Stimulated activated CD8-positive, alpha-beta memory T cell treated with anti-CD3 and anti-CD28 coated beads, Interleukin-15, amount 100 ng/mL, for 24 hours (primary cell): ENCODE data around the gene ADAMTSL5.
"Not testable (repeated sequence)": the region's sequence is repeated elsewhere in the genome, so short reads cannot be mapped to it uniquely, and the experiment has no call there.

Experiments
- DNase-seq: peaks from one replicate; pipeline ENCODE4 v3.0.0-alpha.2; 2020; ENCODE audit warnings: low read depth

ADAMTSL5 gene

DNA sequence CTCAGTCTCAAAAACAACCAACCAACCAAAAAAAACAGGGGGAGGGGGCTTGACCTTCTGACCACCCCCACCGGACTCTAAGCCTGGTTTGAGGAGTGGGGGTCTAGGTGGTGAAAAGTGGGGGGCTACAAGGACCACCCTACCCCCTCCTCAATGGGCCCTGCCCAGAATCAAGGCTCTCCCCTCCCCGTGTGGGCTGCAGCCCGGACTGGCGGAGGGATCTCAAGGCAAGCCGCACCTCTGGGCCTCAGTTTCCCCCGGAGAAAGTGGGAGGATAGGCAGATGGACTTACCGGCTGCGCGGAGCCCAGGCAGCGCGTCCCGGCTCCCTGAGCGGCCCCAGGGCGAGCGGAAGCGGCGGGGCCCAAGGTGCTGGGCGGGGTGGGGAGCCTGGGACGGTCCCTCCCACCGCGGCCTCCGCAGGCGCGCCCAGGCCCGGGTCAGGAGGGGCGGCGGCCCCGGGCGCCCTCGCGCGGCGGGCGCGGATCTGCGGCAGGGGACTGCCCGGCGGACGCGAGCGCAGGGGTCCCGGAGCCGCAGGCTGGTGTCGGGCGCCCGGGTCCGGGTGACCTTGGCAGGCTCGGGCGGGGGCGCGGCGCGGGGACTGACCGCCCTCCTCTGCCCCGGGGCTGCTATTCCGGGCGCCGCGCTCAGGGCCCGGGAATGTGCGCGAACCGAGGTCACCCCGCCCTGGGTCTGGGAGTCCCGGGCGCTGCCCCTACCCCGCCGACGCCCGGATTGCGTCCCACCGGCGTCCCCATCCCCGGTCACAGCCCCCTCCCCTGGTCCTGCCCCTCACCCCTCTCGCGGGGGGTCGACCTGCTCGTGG is at the start of gene ADAMTSL5:
ADAMTSL5 (minus strand) TSS at position 349 of the 828 bp plus-strand sequence. CDS start 2,076 bp downstream, outside the sequence.
- peak; percentile 49 for DNase-seq

GRCh38 chr19:1561236-1561842 is 48.5 kb upstream of the ADAMTSL5 start:
- no peak for DNase-seq

- no peak for DNase-seq
Measured at GRCh38 chr19:1560286-1560882, 47.6 kb upstream of the ADAMTSL5 start.

GRCh38 chr19:1558552-1558951 is 45.7 kb upstream of the ADAMTSL5 start:
- DNase-seq, result no peak

DNA sequence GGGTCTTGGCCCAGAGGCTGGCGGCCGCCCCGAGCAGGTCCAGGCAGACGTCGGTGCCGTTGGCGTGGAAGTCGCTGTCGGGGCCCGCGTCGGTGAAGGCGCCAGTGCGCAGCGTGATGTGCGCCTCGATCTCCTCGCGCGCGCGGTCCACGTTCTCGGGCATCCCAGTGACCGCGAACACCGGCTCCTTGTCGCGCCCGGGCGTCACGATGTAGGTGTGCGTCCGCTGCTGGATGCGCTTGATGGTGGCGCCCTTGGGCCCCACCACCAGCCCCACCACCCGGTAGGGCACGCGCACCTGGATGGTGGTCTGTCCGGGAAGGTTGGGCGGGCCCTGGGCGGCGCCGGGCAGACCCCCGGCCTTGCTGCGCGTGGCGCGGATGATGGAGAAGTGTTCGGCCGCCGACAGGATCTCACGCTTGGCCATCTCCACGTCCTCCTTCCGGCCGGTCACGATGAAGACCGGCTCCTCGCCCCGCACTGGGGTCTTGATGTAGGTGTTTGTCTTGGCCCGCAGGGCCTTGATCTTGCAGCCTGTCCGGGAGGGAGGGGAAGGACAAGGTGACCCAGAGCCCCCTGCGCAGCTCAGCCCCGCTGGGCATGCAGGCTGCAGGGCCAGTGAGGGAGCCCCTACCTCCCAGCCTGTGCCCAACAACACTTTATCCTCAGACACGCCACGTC is 43.7 kb upstream of the ADAMTSL5 start:
- DNase-seq, result no peak

GRCh38 chr19:1555487-1556389 is 42.9 kb upstream of the ADAMTSL5 start:
- DNase-seq, result no peak

DNA sequence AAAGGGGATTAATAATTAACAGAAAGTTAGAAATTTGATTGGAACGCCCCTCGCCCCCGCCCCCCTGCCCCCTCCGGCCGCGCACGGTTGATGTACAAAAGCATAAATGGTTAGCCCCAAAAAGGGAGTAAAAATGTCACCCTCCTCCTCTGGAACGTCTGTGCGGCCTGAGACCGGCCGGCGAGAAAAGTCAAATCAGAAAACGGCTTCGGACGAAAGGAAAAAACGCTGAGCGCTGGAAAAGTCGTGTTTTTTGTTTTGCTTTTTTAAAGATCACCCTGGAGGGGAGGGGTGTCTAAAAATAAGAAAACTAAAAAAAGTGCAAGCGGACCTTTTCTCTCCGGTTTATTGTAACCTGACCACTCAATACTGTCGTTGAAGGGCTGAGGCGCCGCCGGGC is 42.1 kb upstream of the ADAMTSL5 start:
- no peak for DNase-seq

- no peak for DNase-seq
Measured at GRCh38 chr19:1553415-1553814, 40.6 kb upstream of the ADAMTSL5 start.

GRCh38 chr19:1551068-1552040 is 38.5 kb upstream of the ADAMTSL5 start:
- DNase-seq, result no peak

DNA sequence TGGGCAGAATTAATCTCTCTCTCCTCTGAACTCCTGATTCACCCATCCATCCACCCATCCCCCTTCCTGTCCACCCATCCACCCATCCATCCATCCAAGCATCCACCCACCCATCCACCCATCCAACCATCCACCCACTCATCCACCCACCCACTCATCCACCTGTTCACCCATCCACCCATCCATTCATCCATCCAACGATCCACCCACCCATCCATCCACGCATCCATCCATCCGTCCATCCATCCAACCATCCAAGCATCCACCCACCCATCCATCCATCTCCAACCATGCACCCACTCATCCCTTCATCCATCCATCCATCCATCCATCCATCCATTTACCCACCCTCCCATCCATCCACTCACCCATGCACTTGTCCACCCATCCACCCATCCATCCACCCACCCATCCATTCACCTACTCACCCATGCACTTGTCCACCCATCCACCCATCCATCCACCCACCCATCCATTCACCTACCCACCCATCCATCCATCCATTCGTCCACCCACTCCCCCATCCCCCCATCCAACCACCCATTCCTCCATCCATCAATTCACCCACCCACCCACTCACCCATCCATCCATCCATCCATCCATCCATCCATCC is 36.6 kb upstream of the ADAMTSL5 start:
- no peak for DNase-seq

- DNase-seq, result no peak
Measured at GRCh38 chr19:1540365-1540925, 27.6 kb upstream of the ADAMTSL5 start.

DNA sequence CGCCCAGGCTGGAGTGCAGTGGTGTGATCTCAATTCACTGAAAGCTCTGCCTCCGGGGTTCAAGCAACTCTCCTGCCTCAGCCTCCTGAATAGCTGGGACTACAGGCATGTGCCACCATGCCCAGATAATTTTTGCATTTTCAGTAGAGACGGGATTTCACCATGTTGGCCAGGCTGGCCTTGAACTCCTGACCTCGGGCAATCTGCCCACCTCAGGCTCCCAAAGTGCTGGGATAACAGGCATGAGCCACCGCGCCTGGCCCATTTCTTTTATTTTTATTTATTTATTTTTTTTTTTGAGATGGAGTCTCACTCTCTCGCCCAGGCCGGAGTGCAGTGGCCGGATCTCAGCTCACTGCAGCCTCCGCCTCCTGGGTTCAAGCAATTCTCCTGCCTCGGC is 26.9 kb upstream of the ADAMTSL5 start:
- not testable (repeated sequence) for DNase-seq

DNA sequence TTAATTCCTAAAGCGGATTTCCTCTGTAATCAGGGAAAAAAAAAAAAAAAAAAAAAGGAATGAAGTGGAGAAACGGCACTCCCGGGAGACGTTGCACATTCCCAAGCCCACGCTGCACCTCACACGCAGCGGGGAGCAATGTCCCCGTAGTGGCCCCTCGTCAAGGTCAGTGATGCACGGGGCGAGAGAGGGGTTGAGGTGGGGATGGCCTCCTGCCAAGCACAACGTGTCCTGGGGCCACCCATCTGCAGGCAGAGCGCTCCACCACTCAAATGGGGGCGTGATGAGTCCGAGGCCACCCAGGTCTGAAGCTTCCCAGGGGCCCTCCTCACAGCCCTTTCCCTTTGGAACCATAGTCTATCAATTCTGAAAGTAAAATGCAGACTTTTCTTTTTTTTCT is 26.2 kb upstream of the ADAMTSL5 start:
- DNase-seq, result no peak

DNA sequence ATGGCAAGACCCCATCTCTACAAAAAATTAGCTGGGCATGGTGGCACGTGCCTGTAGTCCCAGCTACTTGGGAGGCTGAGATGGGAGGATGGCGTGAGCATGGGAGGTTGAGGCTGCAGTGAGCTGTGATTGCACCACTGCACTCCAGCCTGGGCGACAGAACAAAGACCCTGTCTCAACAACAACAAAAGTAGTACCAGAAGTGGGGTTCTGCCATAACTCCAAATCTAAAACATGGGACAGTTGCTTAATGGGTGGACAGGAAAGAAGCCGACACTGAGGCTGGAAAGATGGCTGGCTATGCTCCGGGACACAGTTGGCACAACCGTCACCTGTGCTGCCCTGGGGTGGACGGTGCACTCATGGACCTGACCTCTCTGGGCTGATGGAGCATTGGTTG is 22.9 kb upstream of the ADAMTSL5 start:
- not testable (repeated sequence) for DNase-seq

DNA sequence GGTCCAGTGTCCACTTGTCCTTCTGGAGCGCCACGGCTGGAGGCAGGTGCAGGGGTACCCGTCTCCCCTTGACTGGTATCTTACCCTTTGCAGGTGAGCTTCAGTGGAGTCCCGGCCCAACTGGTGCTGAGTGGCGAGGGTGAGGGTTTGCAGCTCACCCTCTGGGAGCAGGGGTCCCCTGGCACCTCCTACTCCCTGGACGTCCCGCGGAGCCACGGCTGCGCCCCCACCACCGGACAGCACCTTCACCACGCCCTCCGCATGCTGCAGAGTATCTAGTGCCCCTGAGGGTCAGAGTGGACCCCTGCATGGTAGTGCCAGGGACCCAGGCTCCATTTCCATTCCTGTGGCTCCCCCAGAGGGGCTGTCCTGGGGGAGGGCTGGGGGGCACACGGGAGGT is 22.2 kb upstream of the ADAMTSL5 start:
- DNase-seq, result no peak

DNA sequence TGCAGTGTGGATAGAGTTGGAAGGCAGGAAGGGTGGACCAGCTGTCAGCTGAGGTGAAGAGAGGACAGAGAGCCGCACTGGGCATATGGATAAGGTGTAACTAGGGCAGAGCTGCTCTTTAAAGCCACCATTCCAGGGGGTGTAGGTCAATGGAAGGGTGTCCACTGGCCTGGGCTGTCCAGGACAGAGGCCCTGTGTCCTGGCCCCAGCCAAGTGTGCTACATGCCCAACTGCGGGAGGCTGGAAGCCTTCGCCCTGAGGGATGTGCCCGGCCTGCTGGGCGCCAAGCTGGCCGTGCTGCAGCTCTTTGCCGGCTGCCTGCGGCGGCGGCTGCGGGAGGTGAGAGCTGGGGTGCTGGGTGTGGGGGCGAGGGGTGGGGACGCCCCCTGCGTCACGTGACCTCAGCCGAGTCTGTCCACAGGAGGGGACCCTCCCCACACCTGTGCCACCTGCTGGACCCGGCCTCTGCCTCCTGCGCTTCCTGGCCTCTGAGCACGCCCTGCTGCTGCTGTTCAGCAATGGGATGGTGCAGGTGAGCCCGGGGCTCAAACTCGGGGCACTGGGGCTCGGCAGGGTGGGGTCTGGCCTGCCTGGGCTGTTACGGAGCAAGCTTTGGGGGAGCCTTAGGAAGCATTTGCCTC is 20.8 kb upstream of the ADAMTSL5 start:
- no peak for DNase-seq

- no peak for DNase-seq
Measured at GRCh38 chr19:1532003-1532402, 19.2 kb upstream of the ADAMTSL5 start.

- no peak for DNase-seq
Measured at GRCh38 chr19:1531587-1531986, 18.8 kb upstream of the ADAMTSL5 start.

DNA sequence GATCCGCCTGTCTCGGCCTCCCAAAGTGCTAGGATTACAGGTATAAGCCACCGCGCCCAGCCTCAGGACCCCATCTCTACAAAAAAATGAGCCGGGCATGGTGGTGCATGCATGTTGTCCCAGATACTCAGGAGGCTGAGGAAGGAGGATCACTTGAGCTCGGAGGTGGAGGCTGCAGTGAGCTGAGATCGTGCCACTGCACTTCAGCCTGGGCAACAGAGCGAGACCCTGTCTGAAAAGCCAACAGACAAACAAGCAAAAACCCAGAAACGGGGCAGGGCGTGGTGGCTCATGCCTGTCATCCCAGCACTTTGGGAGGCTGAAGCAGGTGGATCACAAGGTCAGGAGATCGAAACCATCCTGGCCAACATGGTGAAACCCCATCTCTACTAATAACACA is 18.0 kb upstream of the ADAMTSL5 start:
- DNase-seq, result not testable (repeated sequence)
